ENCODE measurements around the gene PRR16. TPM values are rescaled to one million over a fixed set of nuclear protein-coding genes. Genes with fewer than 3 reads are reported as not detected.

The PRR16 gene
- total RNA-seq, 4 donors from 2014 or later, result 1.8 to 3.9 (median 2.8) TPM; not detected in 1

DNA sequence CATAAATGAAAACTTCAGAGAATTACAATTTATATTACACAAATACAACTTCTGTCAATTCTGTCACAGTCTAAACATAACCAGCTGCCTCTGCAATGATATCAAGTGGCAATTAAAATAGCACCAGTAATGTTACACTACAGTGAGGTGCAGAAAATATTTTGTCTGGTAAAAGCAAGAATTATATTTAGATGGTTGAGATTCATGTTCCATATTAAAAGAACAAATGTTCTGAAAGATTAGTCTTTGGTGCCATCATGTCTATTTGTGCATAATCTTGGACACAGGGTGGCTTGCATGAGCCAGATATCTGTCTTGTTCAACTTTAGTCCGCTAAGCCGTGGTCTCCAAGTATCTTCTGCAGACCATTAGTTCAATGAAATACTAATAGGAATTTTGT, 29.0 kb upstream of the PRR16 start:
- no peak for TF ChIP-seq POLR2A (IDR thresholded peaks at IDR 0.05)
- TF ChIP-seq, protein P1, sequence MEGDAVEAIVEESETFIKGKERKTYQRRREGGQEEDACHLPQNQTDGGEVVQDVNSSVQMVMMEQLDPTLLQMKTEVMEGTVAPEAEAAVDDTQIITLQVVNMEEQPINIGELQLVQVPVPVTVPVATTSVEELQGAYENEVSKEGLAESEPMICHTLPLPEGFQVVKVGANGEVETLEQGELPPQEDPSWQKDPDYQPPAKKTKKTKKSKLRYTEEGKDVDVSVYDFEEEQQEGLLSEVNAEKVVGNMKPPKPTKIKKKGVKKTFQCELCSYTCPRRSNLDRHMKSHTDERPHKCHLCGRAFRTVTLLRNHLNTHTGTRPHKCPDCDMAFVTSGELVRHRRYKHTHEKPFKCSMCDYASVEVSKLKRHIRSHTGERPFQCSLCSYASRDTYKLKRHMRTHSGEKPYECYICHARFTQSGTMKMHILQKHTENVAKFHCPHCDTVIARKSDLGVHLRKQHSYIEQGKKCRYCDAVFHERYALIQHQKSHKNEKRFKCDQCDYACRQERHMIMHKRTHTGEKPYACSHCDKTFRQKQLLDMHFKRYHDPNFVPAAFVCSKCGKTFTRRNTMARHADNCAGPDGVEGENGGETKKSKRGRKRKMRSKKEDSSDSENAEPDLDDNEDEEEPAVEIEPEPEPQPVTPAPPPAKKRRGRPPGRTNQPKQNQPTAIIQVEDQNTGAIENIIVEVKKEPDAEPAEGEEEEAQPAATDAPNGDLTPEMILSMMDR (IDR thresholded peaks at IDR 0.05), result no peak
- intact Hi-C loops (cut with DNase I; ENCODE audit: low total_unique reads), result no loop called here
- H3K4me3 ChIP-seq (ENCODE audit: low read depth, poor library complexity, severe bottlenecking), result no peak overlapping the region
- 67 to 73% methylated on average over 2 of the region's 2 CpGs for WGBS, 2 donors
- DNase-seq (ENCODE audit: low spot score in 2 of 2), result no peak

DNA sequence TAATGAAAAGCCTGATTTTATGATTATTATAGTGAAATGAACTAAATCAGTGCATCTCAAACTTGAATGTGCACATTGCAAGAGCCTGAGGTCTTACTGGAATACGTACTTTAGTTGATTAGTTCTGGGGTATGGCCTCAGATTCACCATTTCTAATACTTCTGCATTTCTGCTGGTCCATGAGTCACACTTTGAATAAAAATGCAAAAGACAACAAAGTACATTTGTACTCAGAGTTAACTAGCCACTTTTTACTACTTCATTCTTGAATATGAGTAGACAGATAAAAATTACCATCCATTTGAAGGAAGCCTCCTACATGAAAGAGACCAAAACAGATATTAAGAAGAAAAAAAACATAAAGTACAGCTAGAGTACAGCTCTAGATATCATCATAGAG, 27.1 kb upstream of the PRR16 start:
- no peak for DNase-seq (ENCODE audit: low spot score in 2 of 2)
- WGBS, 2 donors, result 84% methylated on average over 1 of the region's 1 CpG
- no peak overlapping the region for H3K4me3 ChIP-seq (ENCODE audit: low read depth, poor library complexity, severe bottlenecking)
- intact Hi-C loops (cut with DNase I; ENCODE audit: low total_unique reads), result no loop called here
- no peak for TF ChIP-seq POLR2A (IDR thresholded peaks at IDR 0.05)
- TF ChIP-seq, protein P1 (IDR thresholded peaks at IDR 0.05), result no peak

DNA sequence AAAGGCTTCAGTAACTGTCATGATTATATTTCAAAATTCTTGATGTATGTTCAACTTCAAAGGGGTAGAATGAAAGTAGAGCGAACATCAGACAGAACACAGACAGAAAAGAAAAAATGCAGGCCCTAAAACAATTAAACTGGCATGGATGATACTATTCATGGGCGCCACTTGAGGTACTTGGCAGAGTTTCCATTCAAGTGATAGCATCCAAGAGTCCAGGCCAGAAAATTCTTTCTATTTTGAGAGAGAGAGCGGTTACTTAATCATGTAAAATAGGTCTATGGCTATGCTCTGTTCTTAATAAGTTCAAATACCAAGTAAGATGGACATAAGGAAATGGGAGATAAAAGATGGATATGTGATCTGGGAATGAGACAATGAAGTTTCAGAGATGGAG, 21.4 kb upstream of the PRR16 start:
- TF ChIP-seq, protein P1 (IDR thresholded peaks at IDR 0.05), result no peak
- TF ChIP-seq POLR2A (IDR thresholded peaks at IDR 0.05), result no peak
- no peak for DNase-seq (ENCODE audit: low spot score in 2 of 2)
- intact Hi-C loops (cut with DNase I; ENCODE audit: low total_unique reads), result no loop called here
- H3K4me3 ChIP-seq (ENCODE audit: low read depth, poor library complexity, severe bottlenecking), result no peak overlapping the region
- WGBS, 2 donors, result 68 to 77% methylated on average over 3 of the region's 3 CpGs

DNA sequence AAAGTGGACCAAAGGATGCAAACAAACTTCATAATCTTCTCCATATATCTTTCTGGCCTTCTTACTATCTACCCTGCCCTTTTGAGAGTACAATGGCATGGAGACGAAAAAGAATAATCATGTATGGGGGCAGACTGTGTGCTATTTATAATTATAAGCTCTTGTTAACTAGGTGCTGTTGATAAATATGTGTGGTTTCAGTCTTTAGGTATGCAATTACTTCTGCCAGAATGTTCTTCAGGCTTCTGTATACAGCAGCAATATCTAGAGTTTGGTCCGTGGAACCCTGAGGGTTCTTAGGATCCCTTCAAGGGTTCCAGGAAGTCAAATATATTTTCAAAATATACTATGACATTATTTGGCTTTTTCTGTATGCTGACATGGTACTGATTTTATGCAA, 20.5 kb upstream of the PRR16 start:
- no peak for TF ChIP-seq POLR2A (IDR thresholded peaks at IDR 0.05)
- TF ChIP-seq, protein P1 (IDR thresholded peaks at IDR 0.05), result no peak

DNA sequence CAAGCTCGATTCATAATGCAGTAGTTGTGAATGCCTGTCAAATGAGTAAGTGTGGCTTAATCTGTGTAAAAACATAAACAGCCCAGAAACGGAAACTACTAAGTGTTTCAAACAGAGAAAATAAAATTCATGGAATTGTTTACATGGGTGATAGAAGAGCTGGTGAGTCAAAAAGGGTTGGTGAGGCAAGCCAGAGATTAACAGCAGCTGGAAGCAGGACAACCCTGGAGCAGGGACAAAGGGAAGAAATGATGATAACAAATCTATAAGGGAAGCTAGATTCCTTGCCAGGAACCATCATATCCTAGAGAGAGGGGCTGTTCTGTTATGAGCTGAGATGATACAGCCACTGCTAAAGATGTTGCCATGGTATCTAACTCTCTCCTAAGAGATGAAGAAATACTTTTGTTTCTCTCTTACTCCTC, 18.0 kb upstream of the PRR16 start:
- TF ChIP-seq, protein P1 (IDR thresholded peaks at IDR 0.05), result no peak
- no peak for TF ChIP-seq POLR2A (IDR thresholded peaks at IDR 0.05)
- H3K4me3 ChIP-seq (ENCODE audit: low read depth, poor library complexity, severe bottlenecking), result no peak overlapping the region
- intact Hi-C loops (cut with DNase I; ENCODE audit: low total_unique reads), result no loop called here
- 52 to 53% methylated on average over 2 of the region's 2 CpGs for WGBS, 2 donors
- DNase-seq (ENCODE audit: low spot score in 2 of 2), result no peak

More for the DNA sequence above, 20.5 kb upstream of the PRR16 start:
- H3K4me3 ChIP-seq (ENCODE audit: low read depth, poor library complexity, severe bottlenecking), result no peak overlapping the region
- intact Hi-C loops (cut with DNase I; ENCODE audit: low total_unique reads), result no loop called here
- no peak for DNase-seq (ENCODE audit: low spot score in 2 of 2)
- 85 to 88% methylated on average over 2 of the region's 2 CpGs for WGBS, 2 donors

DNA sequence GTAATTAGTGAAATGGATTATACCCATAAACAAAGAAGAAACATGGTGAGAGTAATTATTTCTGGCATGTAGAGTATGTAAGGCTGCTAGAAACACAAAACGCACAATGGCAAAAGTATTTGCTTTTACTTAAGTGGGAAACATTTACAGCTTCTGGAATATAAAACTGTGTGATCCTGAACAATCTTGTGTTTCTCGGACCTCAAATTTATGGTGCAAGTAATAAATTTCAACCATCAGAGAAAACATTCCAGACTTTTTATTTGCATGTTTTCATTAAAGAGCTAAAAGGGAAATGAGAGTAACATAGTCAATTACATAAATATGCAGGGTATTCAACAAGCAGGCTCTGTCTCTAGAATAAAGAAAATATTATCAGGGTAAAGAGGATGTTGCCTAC, 17.2 kb upstream of the PRR16 start:
- 35 to 40% methylated on average over 2 of the region's 2 CpGs for WGBS, 2 donors
- no peak overlapping the region for H3K4me3 ChIP-seq (ENCODE audit: low read depth, poor library complexity, severe bottlenecking)
- intact Hi-C loops (cut with DNase I; ENCODE audit: low total_unique reads), result no loop called here
- TF ChIP-seq POLR2A (IDR thresholded peaks at IDR 0.05), result no peak
- TF ChIP-seq, protein P1 (IDR thresholded peaks at IDR 0.05), result no peak
- no peak for DNase-seq (ENCODE audit: low spot score in 2 of 2)

All from lower leg skin (tissue), 4 donors.